ENCODE measurements around the gene GINS3.

Gene GINS3

DNA sequence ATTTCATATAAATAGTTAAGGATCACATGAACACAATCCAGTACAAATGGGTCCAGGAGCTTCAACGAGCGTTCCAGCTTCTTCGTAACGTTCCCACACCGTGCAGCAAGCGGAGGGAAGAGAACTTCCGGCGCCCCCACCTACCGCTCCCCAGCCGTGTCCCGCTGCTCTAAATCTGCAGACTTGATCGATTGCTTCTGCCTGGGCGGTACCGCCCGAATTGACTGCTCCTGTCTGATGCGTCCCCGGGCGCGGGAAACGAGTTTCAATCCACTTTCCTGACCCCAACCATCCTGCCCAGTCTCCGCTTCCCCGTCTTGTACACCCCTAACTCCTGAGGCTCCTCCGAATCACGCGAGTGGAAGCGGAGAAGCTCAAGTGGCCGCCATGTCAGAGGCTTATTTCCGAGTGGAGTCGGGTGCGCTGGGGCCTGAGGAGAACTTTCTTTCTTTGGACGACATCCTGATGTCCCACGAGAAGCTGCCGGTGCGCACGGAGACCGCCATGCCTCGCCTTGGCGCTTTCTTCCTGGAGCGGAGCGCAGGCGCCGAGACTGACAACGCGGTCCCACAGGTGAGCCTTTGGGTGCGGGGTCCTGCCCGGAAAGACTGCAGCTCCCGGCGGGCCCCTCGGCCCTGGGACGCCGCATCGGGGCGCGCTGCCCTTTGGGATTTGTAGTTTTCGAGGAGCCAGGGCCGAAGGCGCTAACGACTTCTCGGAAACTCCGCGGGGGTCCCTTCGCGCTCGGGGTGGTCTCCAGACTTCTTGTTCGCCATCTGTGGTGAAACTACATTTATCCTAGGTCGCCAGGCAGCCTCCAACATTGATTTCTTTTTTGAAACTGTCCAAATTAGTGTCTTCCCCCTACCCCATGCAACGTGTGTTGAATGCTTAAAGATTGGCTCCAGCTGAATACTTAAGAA lies at the start of gene GINS3:
Gene GINS3 (plus strand): TSS at position 257 of the 923 bp plus-strand sequence. CDS start 131 bp downstream, at position 388.
- Histone ChIP-seq H3K4me2 (peak within 1 kb of the TSS; percentile 85 to 96 (median 89)), H4K20me1 (no peaks in the 10 kb centered on the region), H3K9ac (peak within 1 kb of the TSS; percentile 78 to 96 (median 91)), H3K27me3 (no peaks in the 10 kb centered on the region), H3K27ac (peak within 1 kb of the TSS; percentile 61 to 97 (median 91); a peak in 21 of 22 replicates), H3K4me3 (peak within 1 kb of the TSS; percentile 78 to 99 (median 87)), H3K4me1 (peaks cover 7 to 17% (median 10%) of the 10 kb centered on the region in 10 experiments; a peak in 18 of 20 replicates), H3K9me3 (replicated peaks in 1 of 11) (peaks cover 0 to 25% (median 14%) of the 10 kb centered on the region in 11 experiments; a peak in 12 of 22 replicates), H3K36me3 (peaks cover 0 to 23% (median 15%) of the 10 kb centered on the region in 11 experiments; a peak in 15 of 22 replicates)
- no peak for TF ChIP-seq Cebpa-rat (IDR thresholded peaks at IDR 0.05)

DNA sequence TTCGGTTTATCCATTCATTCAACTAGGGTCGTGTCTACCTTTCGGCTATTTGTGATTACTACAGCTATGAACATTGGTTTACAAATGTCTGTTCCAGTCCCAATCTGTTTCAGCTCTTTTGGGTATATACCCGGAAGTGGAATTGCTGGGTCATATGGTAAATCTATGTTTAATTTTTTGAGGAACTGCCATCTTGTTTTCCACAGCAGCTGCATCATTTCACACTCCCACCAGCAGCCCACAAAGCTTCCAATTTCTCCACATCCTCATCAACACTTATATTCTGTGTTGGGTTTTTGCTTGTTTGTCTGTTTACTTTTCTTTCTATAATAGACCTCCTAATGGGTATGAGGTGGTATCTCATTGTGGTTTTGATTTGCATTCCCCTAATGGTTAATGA lies 48.7 kb upstream of the GINS3 start:
- no peaks in the 10 kb centered on the region for H4K20me1 ChIP-seq
- no peak overlapping the region for H3K4me3 ChIP-seq
- H3K36me3 ChIP-seq, result no peaks in the 10 kb centered on the region
- peak overlapping the region in 9 of 11 experiments; percentile 8 to 47 (median 27); a peak in 11 of 22 replicates for H3K4me2 ChIP-seq
- H3K4me1 ChIP-seq, result peaks cover 8 to 38% (median 33%) of the 10 kb centered on the region in 10 experiments
- TF ChIP-seq Cebpa-rat (IDR thresholded peaks at IDR 0.05), result no peak
- H3K27me3 ChIP-seq, result no peaks in the 10 kb centered on the region
- no peak overlapping the region for H3K9ac ChIP-seq
- H3K9me3 ChIP-seq (replicated peaks in 1 of 11), result no peaks in the 10 kb centered on the region
- H3K27ac ChIP-seq, result peak overlapping the region in 1 of 11 experiments; percentile 25; a peak in 2 of 22 replicates

GRCh38 chr16:58345574-58346354 lies 46.5 kb upstream of the GINS3 start:
- TF ChIP-seq Cebpa-rat (IDR thresholded peaks at IDR 0.05), result no peak
- Histone ChIP-seq H4K20me1 (no peaks in the 10 kb centered on the region), H3K9ac (no peak overlapping the region), H3K9me3 (replicated peaks in 1 of 11) (no peaks in the 10 kb centered on the region), H3K27me3 (no peaks in the 10 kb centered on the region), H3K36me3 (no peaks in the 10 kb centered on the region), H3K27ac (no peak overlapping the region), H3K4me2 (no peak overlapping the region), H3K4me3 (no peak overlapping the region), H3K4me1 (peaks cover 8 to 20% (median 17%) of the 10 kb centered on the region in 10 experiments; a peak in 19 of 20 replicates)

DNA sequence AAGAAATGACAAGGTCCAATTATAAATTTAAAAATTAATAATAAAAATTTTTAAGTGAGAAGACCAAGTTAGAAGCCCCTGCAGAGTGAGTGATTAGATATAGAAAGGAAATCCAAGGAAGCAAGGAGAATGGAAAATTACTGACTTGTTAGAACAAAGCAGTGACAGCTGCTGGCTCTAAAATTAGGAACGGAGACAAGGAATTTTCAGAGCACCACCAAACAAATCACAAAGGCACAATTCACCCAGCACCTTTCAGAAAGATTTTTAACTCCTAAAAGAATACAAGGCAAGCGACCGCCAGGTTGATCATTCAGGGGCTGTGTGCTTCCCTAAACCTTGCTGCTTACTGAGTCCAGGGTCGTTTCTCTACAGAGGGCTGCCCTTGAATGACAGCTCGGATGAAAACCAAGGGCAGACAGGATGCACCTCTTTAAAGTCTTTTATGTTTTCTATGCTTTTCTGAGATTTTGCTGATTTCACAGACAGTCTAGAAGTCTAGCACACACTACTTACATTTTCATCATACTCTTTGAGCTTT lies 45.4 kb upstream of the GINS3 start:
- Histone ChIP-seq H4K20me1 (no peaks in the 10 kb centered on the region), H3K4me3 (no peak overlapping the region), H3K4me2 (no peak overlapping the region), H3K4me1 (peaks cover 8 to 20% (median 17%) of the 10 kb centered on the region in 10 experiments; a peak in 19 of 20 replicates), H3K27ac (no peak overlapping the region), H3K9me3 (replicated peaks in 1 of 11) (peaks cover 0 to 5% (median 4%) of the 10 kb centered on the region in 11 experiments; a peak in 14 of 22 replicates), H3K27me3 (no peaks in the 10 kb centered on the region), H3K9ac (no peak overlapping the region), H3K36me3 (no peaks in the 10 kb centered on the region)
- no peak for TF ChIP-seq Cebpa-rat (IDR thresholded peaks at IDR 0.05)

DNA sequence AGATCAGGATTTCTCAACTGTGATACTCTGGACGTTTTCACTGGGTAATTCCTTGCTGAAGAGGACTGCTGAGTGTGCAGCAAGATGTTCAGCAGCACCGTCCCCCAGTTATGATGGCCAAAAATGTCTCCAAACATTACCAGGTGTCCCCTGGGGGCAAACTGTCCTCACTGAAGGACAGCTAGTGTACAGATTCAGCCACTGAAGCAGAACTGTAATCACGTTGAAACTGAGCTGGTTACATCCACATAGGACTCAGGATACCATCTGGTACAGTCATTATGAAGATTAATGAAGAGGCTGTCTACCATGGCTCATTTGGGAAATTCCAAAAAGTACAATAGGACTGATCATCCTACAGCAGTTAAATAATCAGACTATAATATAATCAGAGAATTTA lies 43.3 kb upstream of the GINS3 start:
- Histone ChIP-seq H3K27ac (no peak overlapping the region), H4K20me1 (no peaks in the 10 kb centered on the region), H3K4me1 (peaks cover 8 to 14% (median 10%) of the 10 kb centered on the region in 10 experiments; a peak in 18 of 20 replicates), H3K9me3 (replicated peaks in 1 of 11) (peaks cover 7 to 16% (median 14%) of the 10 kb centered on the region in 11 experiments; a peak in 21 of 22 replicates), H3K36me3 (no peaks in the 10 kb centered on the region), H3K27me3 (no peaks in the 10 kb centered on the region), H3K9ac (no peak overlapping the region), H3K4me3 (no peak overlapping the region), H3K4me2 (no peak overlapping the region)
- TF ChIP-seq Cebpa-rat (IDR thresholded peaks at IDR 0.05), result no peak

GRCh38 chr16:58352690-58353089 lies 39.6 kb upstream of the GINS3 start:
- H3K27me3 ChIP-seq, result no peaks in the 10 kb centered on the region
- no peak overlapping the region for H3K9ac ChIP-seq
- TF ChIP-seq Cebpa-rat (IDR thresholded peaks at IDR 0.05), result no peak
- H3K36me3 ChIP-seq, result no peaks in the 10 kb centered on the region
- no peak overlapping the region for H3K27ac ChIP-seq
- no peak overlapping the region for H3K4me2 ChIP-seq
- no peaks in the 10 kb centered on the region for H4K20me1 ChIP-seq
- 0 out of 20 replicates have a peak, but pooled peaks cover 0 to 3% (median 0%) of the 10 kb centered on the region in 10 experiments for H3K4me1 ChIP-seq
- H3K4me3 ChIP-seq, result no peak overlapping the region
- H3K9me3 ChIP-seq (replicated peaks in 1 of 11), result peaks cover 8 to 27% (median 16%) of the 10 kb centered on the region in 11 experiments; a peak in 21 of 22 replicates

- Histone ChIP-seq H3K27ac (no peak overlapping the region), H4K20me1 (no peaks in the 10 kb centered on the region), H3K4me1 (no peaks in the 10 kb centered on the region), H3K36me3 (no peaks in the 10 kb centered on the region), H3K27me3 (no peaks in the 10 kb centered on the region), H3K4me2 (no peak overlapping the region), H3K9me3 (replicated peaks in 1 of 11) (peaks cover 43 to 58% (median 47%) of the 10 kb centered on the region in 11 experiments), H3K4me3 (no peak overlapping the region), H3K9ac (no peak overlapping the region)
- TF ChIP-seq Cebpa-rat (IDR thresholded peaks at IDR 0.05), result no peak
Measured at GRCh38 chr16:58360041-58360634, 32.1 kb upstream of the GINS3 start.

- Histone ChIP-seq H3K4me1 (no peaks in the 10 kb centered on the region), H4K20me1 (no peaks in the 10 kb centered on the region), H3K36me3 (no peaks in the 10 kb centered on the region), H3K27me3 (no peaks in the 10 kb centered on the region), H3K9ac (no peak overlapping the region), H3K4me3 (no peak overlapping the region), H3K27ac (no peak overlapping the region), H3K4me2 (no peak overlapping the region), H3K9me3 (replicated peaks in 1 of 11) (peaks cover 43 to 56% (median 46%) of the 10 kb centered on the region in 11 experiments)
- no peak for TF ChIP-seq Cebpa-rat (IDR thresholded peaks at IDR 0.05)
Measured at GRCh38 chr16:58361726-58362125, 30.5 kb upstream of the GINS3 start.
